HG03103 (cell line): Measurements from ENCODE around the gene LDLRAD3.

ENCODE experiments used
- ATAC-seq: cut with Tn5 transposase; IDR thresholded peaks from one replicate; pipeline ENCODE4 v1.9.1; 2021; ENCODE audit warnings: low read depth; ENCODE audit not compliant: unreplicated experiment

LDLRAD3 gene

GRCh38 chr11:36278531-36279282 is 334.8 kb downstream of the LDLRAD3 start:
- no peak for ATAC-seq

GRCh38 chr11:36280531-36280930 is 336.7 kb downstream of the LDLRAD3 start:
- no peak for ATAC-seq
